Thymus (tissue), 2 donors: ENCODE results near the gene MYCBP. TPM values are rescaled to one million over a fixed set of nuclear protein-coding genes. Genes with fewer than 3 reads are reported as not detected.

ENCODE experiments used
- polyA plus RNA-seq: library from polyadenylated mRNA; stranded (reverse); fragments of 200-250 nt; gene quantifications from one replicate; pipeline ENCODE4 v1.2.3, GENCODE V29; 2013
- total RNA-seq: library from RNA; stranded (reverse); fragments of 120-200 nt; gene quantifications from one replicate; pipeline ENCODE4 v1.2.4, GENCODE V29; 2013
- donor health status: healthy.

Gene MYCBP
- total and polyA plus RNA-seq, 2 donors: 15.6 to 21.2 TPM

Other genes starting within 250 kb of the MYCBP start
- 8.8 TPM for gene RRAGC, start 13.6 kb downstream of the MYCBP start, total RNA-seq
- 28.6 TPM for gene RRAGC, start 13.6 kb downstream of the MYCBP start, polyA plus RNA-seq
- gene GJA9, start 8.2 kb upstream of the MYCBP start, total RNA-seq: 0.05 TPM
- gene GJA9, start 8.2 kb upstream of the MYCBP start, polyA plus RNA-seq: 0.11 TPM
- 0.99 TPM for gene RHBDL2, start 68.5 kb upstream of the MYCBP start, total RNA-seq
- 2.3 TPM for gene RHBDL2, start 68.5 kb upstream of the MYCBP start, polyA plus RNA-seq
- 44.2 TPM for gene AKIRIN1, start 117.9 kb upstream of the MYCBP start, total RNA-seq
- 40.3 TPM for gene AKIRIN1, start 117.9 kb upstream of the MYCBP start, polyA plus RNA-seq
- 359 TPM for gene NDUFS5, start 153.0 kb upstream of the MYCBP start, total RNA-seq
- gene NDUFS5, start 153.0 kb upstream of the MYCBP start, polyA plus RNA-seq: 483 TPM